AG09309 (cell line): ENCODE data around the gene ZC3H7A.

Experiments used
- DNase-seq: peaks from one replicate; pipeline ENCODE4 v3.0.0-alpha.2; 2010; ENCODE audit warnings: low read depth
- H3K4me3 ChIP-seq: 2 replicates; pipeline ENCODE4 v1.5.1; 2011; ENCODE audit warnings: mild to moderate bottlenecking, low read depth, low read length, moderate library complexity; ENCODE audit not compliant: control insufficient read depth
- CTCF ChIP-seq: IDR thresholded peaks from 2 replicates; pipeline ENCODE4 v1.5.1; 2011; ENCODE audit warnings: mild to moderate bottlenecking, low read depth, low read length, inconsistent platforms; ENCODE audit not compliant: insufficient read depth, control insufficient read depth; ENCODE audit errors: missing control alignments

ZC3H7A gene

GRCh38 chr16:11797166-11797956 lies at the start of gene ZC3H7A:
Gene ZC3H7A, minus strand, starts transcription at chr16:11797258. Its CDS starts 14,904 bp downstream, at chr16:11782354.
- peak; percentile 86 for DNase-seq
- peak within 1 kb of the TSS; percentile 96 for H3K4me3 ChIP-seq
- peak; percentile 26 for TF ChIP-seq CTCF

GRCh38 chr16:11844499-11844898 lies 47.4 kb upstream of the ZC3H7A start:
- no peak for TF ChIP-seq CTCF

GRCh38 chr16:11843861-11844260 lies 46.8 kb upstream of the ZC3H7A start:
- H3K4me3 ChIP-seq = no peak overlapping the region
- no peak for TF ChIP-seq CTCF
- no peak for DNase-seq

More at GRCh38 chr16:11844499-11844898, 47.4 kb upstream of the ZC3H7A start:
- H3K4me3 ChIP-seq = no peak overlapping the region
- no peak for DNase-seq

- no peak overlapping the region for H3K4me3 ChIP-seq
- no peak for TF ChIP-seq CTCF
- DNase-seq = no peak
Observed at GRCh38 chr16:11843206-11843605, 46.1 kb upstream of the ZC3H7A start.

- no peak overlapping the region for H3K4me3 ChIP-seq
- TF ChIP-seq CTCF = no peak
- no peak for DNase-seq
Observed at GRCh38 chr16:11841026-11841425, 44.0 kb upstream of the ZC3H7A start.

- no peak for TF ChIP-seq CTCF
- peak; percentile 60 for DNase-seq
- H3K4me3 ChIP-seq = no peak overlapping the region
Observed at GRCh38 chr16:11836650-11837244, 39.7 kb upstream of the ZC3H7A start.
